ENCODE measurements around the gene CCDC57. TPM values are rescaled to one million over a fixed set of nuclear protein-coding genes. Genes with fewer than 3 reads are reported as not detected.

Gene CCDC57
- total RNA-seq, 1 experiment from 2014 or later = 140 TPM

GRCh38 chr17:82244413-82245133 is 31.9 kb upstream of the CCDC57 start:
- DNase-seq = no peak
- H3K27me3 ChIP-seq (ENCODE audit: insufficient read depth, low read depth) = no peaks in the 10 kb centered on the region
- H3K4me3 ChIP-seq = no peak overlapping the region
- H4K20me1 ChIP-seq (ENCODE audit: insufficient read depth) = peaks cover 88% of the 10 kb centered on the region
- ChIA-PET CTCF (no interaction called here), POLR2A (ENCODE audit: unreplicated experiment) (no interaction called here)
- H3K4me2 ChIP-seq = no peak overlapping the region
- H3F3A ChIP-seq (ENCODE audit: insufficient read depth, low read depth) = peaks cover 98% of the 10 kb centered on the region
- 0 out of 2 replicates have a peak, but pooled peaks cover 4% of the 10 kb centered on the region for H3K79me2 ChIP-seq (ENCODE audit: low read depth)
- 0 out of 2 replicates have a peak, but pooled peaks cover 6% of the 10 kb centered on the region for H3K36me3 ChIP-seq (ENCODE audit: low read depth)
- H3K4me1 ChIP-seq (replicated peaks; ENCODE audit: insufficient read depth) = peaks cover 30% of the 10 kb centered on the region
- intact Hi-C loops (cut with micrococcal nuclease; ENCODE audit: unreplicated experiment) = loop anchor here (2.0 to 10.0 kb wide), 4 partner anchors 37 to 210 kb away; partner anchors contain the start of genes DCXR, RAC3 and SECTM1
- H2AFZ ChIP-seq = no peak overlapping the region
- no peak overlapping the region for H3K27ac ChIP-seq
- no peak for TF ChIP-seq EZH2 (IDR thresholded peaks at IDR 0.05; ENCODE audit: low read depth)
- TF ChIP-seq, protein P1, sequence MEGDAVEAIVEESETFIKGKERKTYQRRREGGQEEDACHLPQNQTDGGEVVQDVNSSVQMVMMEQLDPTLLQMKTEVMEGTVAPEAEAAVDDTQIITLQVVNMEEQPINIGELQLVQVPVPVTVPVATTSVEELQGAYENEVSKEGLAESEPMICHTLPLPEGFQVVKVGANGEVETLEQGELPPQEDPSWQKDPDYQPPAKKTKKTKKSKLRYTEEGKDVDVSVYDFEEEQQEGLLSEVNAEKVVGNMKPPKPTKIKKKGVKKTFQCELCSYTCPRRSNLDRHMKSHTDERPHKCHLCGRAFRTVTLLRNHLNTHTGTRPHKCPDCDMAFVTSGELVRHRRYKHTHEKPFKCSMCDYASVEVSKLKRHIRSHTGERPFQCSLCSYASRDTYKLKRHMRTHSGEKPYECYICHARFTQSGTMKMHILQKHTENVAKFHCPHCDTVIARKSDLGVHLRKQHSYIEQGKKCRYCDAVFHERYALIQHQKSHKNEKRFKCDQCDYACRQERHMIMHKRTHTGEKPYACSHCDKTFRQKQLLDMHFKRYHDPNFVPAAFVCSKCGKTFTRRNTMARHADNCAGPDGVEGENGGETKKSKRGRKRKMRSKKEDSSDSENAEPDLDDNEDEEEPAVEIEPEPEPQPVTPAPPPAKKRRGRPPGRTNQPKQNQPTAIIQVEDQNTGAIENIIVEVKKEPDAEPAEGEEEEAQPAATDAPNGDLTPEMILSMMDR (conservative IDR thresholded peaks at IDR 0.05) = peak; percentile 54; the same call in 1 of the 2 replicates
- no peaks in the 10 kb centered on the region for H3K9me3 ChIP-seq (ENCODE audit: insufficient read depth, low read depth)
- no TSS peak for BruUV-seq (replicated peaks)
- H3K9me2 ChIP-seq (ENCODE audit: insufficient read depth) = no peaks in the 10 kb centered on the region

GRCh38 chr17:82243648-82244412 is 31.2 kb upstream of the CCDC57 start:
- H4K20me1 ChIP-seq (ENCODE audit: insufficient read depth) = peaks cover 85% of the 10 kb centered on the region

More at GRCh38 chr17:82243648-82244412, 31.2 kb upstream of the CCDC57 start:
- Histone ChIP-seq H3K9me3 (ENCODE audit: insufficient read depth, low read depth) (no peaks in the 10 kb centered on the region), H3F3A (ENCODE audit: insufficient read depth, low read depth) (peaks cover 92% of the 10 kb centered on the region), H3K79me2 (ENCODE audit: low read depth) (0 out of 2 replicates have a peak, but pooled peaks cover 4% of the 10 kb centered on the region), H3K9me2 (ENCODE audit: insufficient read depth) (no peaks in the 10 kb centered on the region), H3K27ac (no peak overlapping the region), H3K4me1 (replicated peaks; ENCODE audit: insufficient read depth) (peaks cover 30% of the 10 kb centered on the region), H3K27me3 (ENCODE audit: insufficient read depth, low read depth) (no peaks in the 10 kb centered on the region), H3K4me2 (no peak overlapping the region), H2AFZ (no peak overlapping the region), H3K36me3 (ENCODE audit: low read depth) (0 out of 2 replicates have a peak, but pooled peaks cover 6% of the 10 kb centered on the region), H3K4me3 (no peak overlapping the region)
- intact Hi-C loops (cut with micrococcal nuclease; ENCODE audit: unreplicated experiment) = loop anchor here (2.0 to 10.0 kb wide), 3 partner anchors 37 to 209 kb away; partner anchors contain the start of genes DCXR and RAC3
- TF ChIP-seq, protein P1 (conservative IDR thresholded peaks at IDR 0.05) = no peak
- TF ChIP-seq EZH2 (IDR thresholded peaks at IDR 0.05; ENCODE audit: low read depth) = no peak
- CTCF ChIA-PET = no interaction called here
- POLR2A ChIA-PET (ENCODE audit: unreplicated experiment) = no interaction called here
- no peak for DNase-seq
- BruUV-seq (replicated peaks) = TSS peak; percentile 29

All from PC-9 (cell line).